ENCODE results near the gene CD300LF.

CD300LF gene

DNA sequence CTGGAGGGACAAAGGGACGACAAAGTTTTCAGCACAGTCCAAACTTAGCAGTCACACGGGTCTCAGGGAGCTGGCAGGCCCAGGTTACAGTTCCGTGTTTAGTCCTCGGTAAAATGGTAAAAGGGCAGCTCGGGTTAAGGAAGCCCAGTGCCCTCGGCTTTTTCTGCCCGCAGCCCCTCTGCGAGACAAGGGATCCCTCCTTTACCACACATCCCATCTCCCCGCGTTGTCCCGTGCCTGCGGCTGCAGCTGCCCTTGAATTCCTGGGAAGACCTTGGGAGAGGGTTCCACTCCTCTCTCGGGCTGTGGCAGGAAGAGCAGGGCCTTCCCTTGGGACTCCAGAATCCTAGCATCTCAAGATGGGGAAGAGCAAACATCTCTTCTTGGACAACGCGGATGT, 17.1 kb upstream of the CD300LF start:
- DNase-seq (ENCODE audit: low spot score): no peak

DNA sequence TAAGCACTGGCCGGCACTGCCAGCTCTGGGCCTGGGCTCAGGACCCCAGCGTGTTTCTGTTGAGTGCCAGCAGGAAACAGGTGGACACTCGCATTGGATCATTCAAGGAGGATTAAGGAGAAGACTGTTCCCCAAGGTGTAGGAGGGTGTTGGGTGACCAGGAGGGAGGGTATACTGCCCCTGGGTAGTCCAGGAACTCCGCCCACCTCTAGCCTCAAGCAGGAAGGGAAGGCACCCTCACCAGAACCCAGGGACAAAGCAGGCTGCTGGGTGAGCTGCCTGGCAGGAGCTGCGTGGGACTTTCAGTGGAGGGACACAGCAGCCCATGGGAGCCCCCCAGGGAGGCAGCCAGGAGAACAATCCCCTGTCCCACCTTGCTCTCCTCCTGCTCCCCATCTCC, 16.6 kb upstream of the CD300LF start:
- no peak for DNase-seq (ENCODE audit: low spot score)

DNA sequence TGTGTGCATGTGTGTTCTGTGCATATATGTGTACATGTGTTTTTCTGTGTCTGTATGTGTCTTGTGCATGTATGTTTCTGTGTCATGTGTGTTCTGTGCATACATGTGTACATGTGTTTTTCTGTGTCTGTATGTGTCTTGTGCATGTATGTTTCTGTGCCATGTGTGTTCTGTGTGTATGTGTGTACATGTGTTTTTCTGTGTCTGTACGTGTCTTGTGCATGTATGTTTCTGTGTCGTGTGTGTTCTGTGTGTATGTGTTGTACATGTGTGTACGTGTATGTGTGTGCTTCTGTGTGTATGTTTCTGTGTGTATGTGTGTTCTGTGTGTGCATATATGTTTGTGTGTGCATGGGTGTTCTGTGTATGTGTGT, 16.0 kb upstream of the CD300LF start:
- DNase-seq (ENCODE audit: low spot score): no peak

DNA sequence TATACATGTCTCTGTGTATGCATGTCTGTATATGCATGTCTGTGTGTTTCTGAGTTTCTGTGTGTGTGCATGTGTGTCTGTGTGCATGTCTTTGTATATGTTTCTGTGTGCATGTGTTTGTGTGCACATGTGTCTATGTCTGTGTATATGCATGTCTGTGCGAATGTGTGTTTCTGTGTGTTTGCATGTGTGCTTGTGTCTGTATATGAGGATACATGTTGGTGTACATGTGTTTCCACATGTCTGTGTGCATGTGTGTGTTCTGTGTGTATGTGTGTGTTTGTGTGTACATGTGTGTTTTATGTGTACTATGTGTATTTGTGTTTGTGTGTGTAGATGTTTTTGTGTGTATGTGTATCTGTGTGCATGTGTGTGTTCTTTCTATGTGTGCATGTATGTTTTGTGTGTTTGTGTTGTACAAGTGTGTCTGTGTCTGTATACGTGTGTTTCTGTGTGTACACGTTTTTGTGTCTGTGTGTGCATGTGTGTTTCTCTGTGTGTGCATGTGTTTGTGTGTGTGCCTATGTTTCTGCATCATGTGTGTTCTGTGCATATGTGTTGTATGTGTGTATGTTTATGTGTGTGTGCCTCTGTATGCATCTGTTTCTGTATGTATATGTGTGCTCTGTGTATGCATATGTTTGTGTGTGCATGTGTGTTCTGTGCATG, 15.4 kb upstream of the CD300LF start:
- no peak for DNase-seq (ENCODE audit: low spot score)

DNA sequence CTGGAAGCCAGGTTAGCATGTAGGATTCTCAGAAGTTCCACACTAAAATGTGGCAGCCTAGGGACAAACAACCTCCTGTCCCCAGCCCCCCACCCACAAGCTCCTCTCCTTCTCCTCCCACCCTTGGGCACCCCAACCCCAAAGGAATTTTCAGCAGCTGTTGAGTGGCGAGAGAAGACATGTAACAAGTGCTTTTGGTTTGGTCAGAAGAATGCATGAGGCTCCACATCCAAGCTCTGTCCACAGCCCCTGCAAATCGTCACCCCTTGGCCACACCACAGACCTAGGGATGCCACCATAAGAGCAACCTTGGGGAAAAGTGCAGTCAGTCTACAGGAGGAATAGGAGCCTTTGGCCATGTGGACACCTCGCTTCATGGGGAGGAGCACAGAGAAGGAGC, 12.4 kb upstream of the CD300LF start:
- no peak for DNase-seq (ENCODE audit: low spot score)

DNA sequence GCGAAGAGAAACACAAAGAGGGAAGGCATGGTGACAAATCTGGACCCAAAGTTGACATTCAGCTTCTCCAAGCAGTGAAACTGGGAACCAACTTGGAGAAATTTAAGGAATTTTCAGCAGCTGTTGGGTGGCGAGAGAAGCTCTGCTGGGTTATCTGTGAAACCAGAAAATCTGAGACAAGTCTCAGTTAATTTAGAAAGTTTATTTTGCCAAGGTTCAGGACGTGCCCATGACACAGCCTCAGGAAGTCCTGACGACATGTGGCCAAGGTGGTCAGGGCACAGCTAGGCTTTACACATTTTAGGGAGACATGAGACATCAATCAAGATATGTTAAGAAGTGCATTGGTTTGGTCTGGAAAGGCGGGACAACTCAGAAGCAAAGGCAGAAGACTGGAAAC, 11.2 kb upstream of the CD300LF start:
- no peak for DNase-seq (ENCODE audit: low spot score)

DNA sequence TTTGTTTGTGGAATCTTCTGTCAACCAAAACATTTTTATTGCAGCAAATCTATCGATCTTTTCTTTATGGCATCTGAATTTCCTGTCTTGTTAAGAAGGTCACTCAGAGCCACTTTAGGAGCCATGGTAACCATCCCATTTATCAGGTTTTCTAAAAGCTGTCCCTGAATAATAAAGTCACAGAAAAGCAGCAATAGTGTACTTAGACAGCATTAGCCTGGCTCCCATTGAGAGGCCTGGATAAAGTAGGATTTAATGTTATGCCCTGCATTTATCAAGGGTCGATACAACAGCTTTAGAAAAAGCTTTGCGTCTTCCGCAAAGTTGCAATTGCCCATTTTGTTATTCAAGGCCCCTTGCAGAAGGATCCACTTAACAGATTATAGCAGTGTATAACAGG, 10.1 kb upstream of the CD300LF start:
- DNase-seq (ENCODE audit: low spot score): no peak

DNA sequence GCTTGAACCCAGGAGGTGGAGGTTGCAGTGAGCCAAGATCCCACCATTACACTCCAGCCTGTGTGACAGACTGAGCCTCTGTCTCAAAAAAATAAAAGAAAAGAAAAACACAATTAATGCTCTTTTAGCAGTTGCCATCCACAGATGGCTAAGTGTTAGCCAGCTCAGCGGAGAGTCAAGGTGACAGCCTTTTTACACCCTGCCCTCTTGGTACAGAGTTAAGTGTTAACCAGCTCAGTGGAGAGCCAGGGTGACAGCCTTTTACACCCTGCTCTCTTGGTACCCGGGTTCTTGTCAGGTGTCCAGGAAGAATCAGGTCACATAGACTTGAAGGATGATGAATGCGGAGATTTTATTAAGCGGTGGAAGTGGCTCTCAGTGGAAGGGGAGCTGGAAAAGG, 7.8 kb upstream of the CD300LF start:
- DNase-seq (ENCODE audit: low spot score): no peak

DNA sequence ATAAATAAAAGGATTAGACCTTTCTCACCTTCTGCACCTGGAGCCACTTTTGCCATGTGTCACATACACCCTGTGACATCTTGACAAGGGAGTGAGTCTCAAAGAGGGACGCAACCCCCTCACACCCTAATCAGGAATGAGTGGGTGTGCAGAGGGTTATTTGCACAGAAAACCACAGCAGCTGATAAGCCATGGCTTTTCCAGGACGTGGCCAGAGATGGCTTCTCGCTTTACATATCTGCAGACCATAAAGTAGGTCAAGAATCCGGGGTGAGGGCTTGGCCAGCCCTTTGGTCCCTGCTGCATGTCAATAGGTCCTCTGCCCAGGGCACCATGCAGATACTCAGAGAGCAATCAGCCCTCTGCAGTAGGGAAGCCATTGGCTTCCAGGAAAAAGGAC, 2.4 kb upstream of the CD300LF start:
- DNase-seq (ENCODE audit: low spot score): no peak

DNA sequence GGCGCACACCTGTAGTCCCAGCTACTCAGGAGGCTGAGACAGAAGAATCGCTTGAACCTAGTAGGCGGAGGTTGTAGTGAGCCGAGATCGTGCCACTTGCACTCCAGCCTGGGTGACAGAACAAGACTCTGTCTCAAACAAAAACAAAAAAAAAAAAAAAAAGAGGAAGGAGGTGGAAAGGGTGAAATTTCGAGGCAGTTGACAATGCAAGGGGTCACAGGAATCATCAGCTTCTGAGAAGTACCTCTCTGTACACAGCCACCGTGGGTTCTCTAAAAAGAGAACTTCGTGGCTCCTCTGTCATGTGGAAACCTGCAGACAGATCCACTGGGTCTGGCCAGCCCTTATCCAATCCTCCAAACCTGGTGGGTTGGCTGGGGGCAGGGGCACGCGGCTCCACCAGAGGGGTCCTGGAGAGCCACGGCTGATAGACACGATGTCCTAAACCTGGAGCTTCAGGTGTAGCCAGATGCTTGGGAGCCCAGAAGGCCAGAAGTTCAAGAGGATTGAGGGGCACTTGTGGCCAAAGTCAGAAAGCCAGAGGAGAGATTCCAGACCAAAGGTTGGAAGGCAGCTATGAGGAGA, 540 bp upstream of the CD300LF start:
- DNase-seq (ENCODE audit: low spot score): no peak

DNA sequence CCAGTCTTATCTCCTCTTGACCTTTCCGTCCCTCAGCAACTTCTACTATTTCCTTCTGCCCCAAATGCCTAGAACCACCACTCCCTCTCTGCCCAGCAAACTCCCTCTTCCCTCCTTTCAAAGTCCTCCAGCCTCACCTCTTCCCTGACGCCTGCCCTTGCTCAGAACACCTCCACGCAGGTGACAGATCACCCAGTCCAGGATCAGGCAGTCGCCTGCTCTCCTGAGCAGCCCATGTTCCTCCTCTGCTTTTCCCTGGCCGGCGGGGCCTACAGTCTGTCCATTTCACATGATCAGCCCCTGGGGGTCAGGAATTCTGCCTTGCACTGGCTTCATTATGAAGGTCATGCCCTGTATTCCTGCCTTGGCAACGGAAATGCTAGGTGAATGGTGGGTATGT, 422 bp downstream of the CD300LF start:
- DNase-seq (ENCODE audit: low spot score): no peak

DNA sequence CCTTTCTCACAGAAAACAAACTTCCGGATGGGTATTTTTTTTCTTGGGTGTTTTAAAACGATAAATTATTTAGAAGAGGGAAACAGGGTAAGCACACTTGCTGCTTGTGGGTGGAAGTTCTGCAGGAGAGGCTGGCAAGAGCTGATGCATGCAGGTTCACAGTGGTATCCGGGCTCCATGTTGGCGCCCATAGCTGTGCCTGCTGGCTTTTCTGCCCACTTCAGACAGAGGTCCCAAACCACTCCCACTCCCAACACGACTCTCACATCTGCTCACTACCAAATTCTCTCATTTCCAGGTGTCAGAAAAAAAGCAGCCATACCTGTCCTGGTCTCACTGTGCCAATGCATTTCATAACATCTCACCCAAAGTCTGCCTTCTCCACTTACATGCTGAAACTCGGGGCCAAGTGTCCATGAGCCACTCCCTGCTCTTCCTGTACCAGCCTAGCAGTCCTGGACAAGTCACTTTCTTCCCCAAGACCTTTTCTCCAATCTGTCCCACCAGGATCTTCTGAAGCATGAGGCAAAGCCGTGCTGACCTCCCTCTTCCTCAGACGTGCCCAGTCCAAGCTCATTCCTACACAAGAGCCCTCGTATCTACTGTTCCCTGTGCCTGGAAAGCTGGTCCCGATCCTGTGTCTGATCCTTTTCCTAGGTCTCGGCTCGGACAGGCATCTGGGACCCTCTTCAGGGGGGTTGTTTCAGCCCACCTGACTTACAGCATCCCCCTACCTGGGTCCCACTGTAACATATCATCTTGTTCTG, 1.5 kb downstream of the CD300LF start:
- DNase-seq (ENCODE audit: low spot score): no peak

DNA sequence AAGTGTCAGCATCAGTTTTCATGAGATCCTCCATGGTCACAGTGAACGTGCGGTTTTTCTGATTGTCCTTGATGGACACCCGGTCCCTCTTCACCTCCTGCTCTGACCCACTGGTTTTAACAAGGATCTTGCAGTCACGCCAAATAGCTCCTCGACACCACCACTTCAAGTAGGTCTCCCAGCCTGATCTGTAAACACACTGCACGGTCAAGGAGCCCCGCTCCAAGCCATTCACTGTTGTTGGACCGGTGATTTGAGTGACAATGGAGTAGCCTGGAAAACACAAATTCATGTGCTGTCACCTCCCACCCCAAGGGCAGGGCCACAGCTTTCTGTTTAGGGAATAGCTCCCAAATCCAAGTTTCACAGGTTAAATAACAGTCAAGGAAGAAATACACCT, 8.2 kb downstream of the CD300LF start:
- no peak for DNase-seq (ENCODE audit: low spot score)

DNA sequence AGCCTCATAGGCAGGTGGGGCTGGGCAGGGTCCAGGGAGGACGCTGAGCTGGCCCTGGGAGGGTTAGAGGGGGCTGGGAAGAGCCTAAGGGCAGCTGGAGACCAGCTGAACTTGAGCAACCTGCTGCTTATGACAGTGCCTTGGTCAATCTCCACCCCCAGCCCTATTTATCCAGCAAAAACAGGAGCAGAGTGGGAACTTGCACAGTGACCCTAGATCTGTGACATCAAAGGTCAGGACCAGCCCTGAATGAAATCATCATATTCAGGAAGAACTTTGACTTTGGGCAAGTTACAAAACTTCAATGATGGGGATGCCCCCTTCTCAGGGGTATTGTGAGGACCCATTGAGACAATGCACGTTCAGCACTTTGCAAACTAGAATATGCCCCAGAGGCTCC, 9.4 kb downstream of the CD300LF start:
- no peak for DNase-seq (ENCODE audit: low spot score)

DNA sequence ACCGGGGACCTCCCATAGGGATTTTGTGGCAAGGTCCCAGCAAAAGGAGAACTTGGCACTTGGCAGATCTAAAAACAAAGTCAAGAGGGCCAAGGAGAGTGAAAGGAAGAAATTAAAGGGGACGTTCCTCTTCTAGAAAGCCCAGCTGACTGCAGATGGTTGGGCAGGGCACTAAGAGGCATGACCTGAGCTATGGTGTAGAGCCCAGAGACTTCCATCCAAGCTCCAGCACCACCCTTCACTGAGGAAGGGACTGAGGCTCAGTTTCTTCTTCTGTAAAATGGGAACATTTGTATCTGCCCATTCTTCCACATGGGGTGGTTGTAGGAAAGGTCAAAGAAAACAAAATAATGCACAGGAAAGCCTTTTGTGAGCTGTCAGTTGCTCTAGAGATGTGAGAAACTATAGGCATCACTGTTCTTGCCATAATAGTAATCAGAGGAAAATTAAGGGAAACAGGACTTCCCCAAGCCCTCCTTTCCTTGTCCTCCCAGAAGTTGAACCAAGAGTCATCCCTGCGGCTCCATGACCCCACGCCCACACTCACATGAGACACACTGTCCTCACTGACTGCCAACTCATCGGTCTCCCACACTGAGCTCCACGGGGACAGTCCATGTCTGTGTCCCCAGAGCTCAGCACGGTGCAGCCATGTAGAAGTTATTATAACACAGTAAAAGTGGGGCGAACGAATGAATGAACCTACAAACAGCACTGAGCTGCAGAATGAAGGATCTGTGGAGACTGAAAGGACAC, 10.4 kb downstream of the CD300LF start:
- no peak for DNase-seq (ENCODE audit: low spot score)

DNA sequence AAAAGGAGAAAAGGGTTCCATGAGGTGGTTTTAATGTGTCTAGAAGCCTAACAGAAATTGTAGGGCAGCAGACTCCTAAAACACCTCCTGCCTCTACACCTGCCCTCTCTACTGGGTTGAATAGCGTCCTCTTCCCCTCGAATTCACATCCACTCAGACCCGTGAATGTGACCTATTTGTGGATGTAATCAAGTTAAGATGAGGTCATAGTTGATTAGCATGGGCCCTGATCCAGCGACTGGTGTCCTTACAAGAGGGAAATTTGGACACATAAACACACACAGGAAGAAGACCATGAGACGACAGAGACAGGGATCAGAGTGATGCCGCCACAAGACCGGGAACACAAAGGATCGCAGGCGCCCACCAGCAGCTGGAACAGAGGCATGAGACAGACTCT, 13.5 kb downstream of the CD300LF start:
- no peak for DNase-seq (ENCODE audit: low spot score)

DNA sequence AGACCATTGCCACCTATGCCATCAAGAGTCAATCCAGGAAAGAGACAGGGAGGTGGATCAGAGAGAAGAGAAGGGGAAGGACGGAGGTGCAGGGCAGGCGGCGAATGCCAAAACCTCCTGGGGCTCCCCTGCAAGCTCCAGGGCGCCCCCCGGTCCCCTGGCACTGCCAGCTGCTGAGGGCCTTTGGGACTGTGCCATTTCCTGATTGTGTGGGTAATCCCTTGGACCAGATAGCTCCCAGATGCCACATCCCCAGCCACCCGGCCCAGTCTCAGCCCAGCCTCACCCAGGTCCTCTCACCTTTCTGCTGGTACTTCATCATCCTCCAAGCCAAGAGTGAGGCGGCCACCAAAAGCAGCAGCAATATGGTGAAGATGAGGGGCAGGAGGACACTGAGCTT, 14.7 kb downstream of the CD300LF start:
- DNase-seq (ENCODE audit: low spot score): no peak

DNA sequence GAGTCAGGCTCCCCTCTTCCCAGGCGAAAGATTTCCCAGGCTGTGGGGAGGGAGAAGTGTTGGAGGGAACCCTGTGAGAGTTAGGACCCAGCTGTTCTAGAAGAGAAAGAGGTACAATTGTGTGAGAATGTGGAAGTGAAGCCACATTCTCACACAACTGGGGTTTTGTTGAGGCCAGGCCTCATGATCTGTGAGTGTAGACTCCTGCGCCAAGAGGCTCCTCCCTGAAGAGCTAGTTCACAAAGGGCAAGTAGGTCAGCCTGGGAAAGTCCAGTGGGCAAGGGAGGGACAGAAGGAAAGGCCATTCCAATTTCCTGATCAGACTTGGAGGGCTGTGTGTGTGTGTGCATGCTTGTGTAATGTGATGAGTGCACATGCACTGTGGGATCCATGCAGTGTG, 15.2 kb downstream of the CD300LF start:
- no peak for DNase-seq (ENCODE audit: low spot score)

DNA sequence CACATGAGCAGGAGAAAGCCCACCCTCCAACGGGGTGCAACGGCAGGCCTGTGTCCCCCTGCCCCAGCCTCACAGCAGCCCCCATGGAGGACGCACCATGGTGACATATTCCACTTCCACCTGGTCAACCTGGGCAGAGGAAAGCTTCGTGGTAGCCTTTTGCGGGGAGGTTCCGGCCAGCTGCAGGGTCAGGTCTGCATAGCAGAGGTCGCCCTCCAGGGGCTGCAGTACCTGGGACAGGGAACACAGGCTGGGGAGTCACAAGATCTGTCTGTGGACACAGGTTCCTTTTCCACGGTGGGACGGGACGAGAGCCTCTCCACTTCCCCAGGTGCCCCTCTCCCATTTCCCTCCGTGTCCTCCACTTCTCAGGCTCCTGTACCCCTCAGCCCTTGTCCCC, 17.1 kb downstream of the CD300LF start:
- no peak for DNase-seq (ENCODE audit: low spot score)

DNA sequence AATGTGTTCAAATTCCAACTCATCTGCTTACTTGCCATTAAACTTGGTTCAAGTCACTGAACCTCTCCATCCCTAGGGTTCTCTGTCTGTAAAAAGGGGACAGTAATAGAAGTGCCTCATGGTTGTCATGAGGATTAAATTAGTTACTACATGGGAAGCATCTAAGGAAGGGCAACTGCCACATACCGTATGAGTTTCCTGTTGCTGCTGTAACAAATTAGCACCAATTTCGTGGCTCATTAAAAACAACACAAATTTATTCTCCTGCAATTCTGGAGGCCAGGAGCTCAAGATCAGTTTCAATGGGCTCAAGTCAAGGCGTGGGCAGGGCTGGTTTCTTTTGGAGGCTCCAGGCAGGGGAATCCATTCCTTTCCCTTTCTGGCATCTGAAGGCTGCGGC, 18.6 kb downstream of the CD300LF start:
- no peak for DNase-seq (ENCODE audit: low spot score)

DNA sequence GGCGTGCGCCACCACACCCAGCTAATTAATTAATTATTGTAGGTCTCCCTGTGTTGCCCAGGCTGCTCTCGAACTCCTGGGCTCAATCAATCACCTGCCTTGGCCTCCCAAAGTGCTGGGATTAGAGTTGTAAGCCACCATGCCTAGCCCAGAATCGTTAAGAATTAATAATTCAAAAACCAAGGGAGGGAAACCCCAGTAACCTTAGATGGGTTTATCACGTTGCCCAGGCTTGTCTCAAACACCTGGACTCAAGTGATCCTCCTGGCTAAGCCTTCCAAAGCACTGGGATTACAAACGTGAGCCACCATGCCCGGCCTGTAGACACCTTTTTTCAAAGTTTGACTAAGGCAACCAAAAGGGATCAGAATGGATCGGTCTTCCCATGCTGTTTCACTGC, 21.6 kb downstream of the CD300LF start:
- DNase-seq (ENCODE audit: low spot score): no peak

DNA sequence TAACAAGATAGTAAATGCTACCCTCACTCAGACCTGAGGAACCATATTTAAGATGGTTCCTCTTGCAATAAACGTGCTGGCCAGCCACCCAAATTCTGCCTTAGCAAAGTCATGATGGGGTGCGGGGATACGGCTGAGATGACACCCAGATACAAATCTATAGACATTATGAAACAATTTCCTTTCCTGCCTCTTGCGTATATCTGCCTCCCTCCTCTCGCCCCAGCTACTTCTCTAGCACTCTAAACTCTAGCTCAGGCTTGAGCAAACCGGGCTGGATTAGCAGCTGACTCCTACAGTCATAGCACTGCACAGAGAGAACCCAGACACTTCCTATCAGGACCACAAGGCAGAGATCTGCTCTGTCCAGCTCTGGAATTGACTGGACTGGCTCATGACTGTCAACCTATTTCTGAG, 22.3 kb downstream of the CD300LF start:
- DNase-seq (ENCODE audit: low spot score): no peak

DNA sequence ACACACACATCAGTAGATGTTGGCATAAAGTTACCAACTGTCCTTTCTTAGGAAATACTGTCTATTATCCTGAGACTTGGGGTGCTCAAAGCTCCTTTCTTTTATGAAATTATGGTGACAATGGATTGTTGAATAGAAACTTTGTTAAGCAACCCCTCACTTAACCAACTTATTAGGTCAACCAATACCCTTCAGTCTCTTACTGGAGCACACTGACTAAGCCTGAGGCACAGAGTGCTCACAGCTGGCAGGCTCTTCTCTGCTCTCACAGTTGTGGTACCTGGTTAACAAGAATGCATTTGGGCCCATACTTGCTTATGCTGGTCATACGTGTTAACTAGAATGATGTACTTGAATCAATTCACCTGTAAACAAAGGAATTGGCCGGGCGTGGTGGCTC, 24.8 kb downstream of the CD300LF start:
- DNase-seq (ENCODE audit: low spot score): no peak

Measured in CD4-positive, alpha-beta T cell treated with Interleukin-6 at 100 ng/mL for 8 hours (primary cell).